H9 (cell line): ENCODE data around the gene TMEM106C. TPM values are rescaled to one million over a fixed set of nuclear protein-coding genes. Genes with fewer than 3 reads are reported as not detected.

ENCODE experiments used
- DNase-seq: peaks from one replicate; pipeline ENCODE4 v3.0.0-alpha.2; 2017
- H2AFZ ChIP-seq: one replicate; pipeline ENCODE4 v1.6.1; 2013; ENCODE audit warnings: mild to moderate bottlenecking, low read length, control low read depth, moderate library complexity
- H2AK5ac ChIP-seq: 2 replicates; pipeline ENCODE4 v1.6.1; 2013; ENCODE audit warnings: low read length, control low read depth, mixed read lengths; ENCODE audit not compliant: insufficient read length
- H2BK120ac ChIP-seq: one replicate; pipeline ENCODE4 v1.6.1; 2013; ENCODE audit warnings: low read depth, mild to moderate bottlenecking, low read length, control low read depth, inconsistent platforms; ENCODE audit not compliant: poor library complexity, severe bottlenecking
- H2BK12ac ChIP-seq: 2 replicates; pipeline ENCODE4 v1.6.1; 2013; ENCODE audit warnings: low read length, control low read depth, mixed read lengths, low read depth; ENCODE audit not compliant: insufficient read length
- H2BK15ac ChIP-seq: 2 replicates; pipeline ENCODE4 v1.6.1; 2013; ENCODE audit warnings: low read depth, low read length, control low read depth
- H2BK20ac ChIP-seq: one replicate; pipeline ENCODE4 v1.6.1; 2013; ENCODE audit warnings: low read depth, mild to moderate bottlenecking, low read length, control low read depth, inconsistent platforms; ENCODE audit not compliant: poor library complexity, severe bottlenecking
- H2BK5ac ChIP-seq: 2 replicates; pipeline ENCODE4 v1.6.1; 2013; ENCODE audit warnings: low read length, control low read depth, mixed read lengths; ENCODE audit not compliant: insufficient read length
- H3K14ac ChIP-seq: 2 replicates; pipeline ENCODE4 v1.6.1; 2013; ENCODE audit warnings: low read length, control low read depth; ENCODE audit not compliant: insufficient read depth
- H3K18ac ChIP-seq: 2 replicates; pipeline ENCODE4 v1.6.1; 2013; ENCODE audit warnings: low read depth, mild to moderate bottlenecking, mixed read lengths, low read length, control low read depth; ENCODE audit not compliant: insufficient read length
- H3K23ac ChIP-seq: 2 replicates; pipeline ENCODE4 v1.6.1; 2013; ENCODE audit warnings: low read length, control low read depth, mixed read lengths, low read depth; ENCODE audit not compliant: insufficient read length
- H3K23me2 ChIP-seq: 2 replicates; pipeline ENCODE4 v1.6.1; 2013; ENCODE audit warnings: low read depth, mild to moderate bottlenecking, mixed read lengths, low read length, control low read depth; ENCODE audit not compliant: insufficient read length, poor library complexity, severe bottlenecking
- H3K27ac ChIP-seq: 2 replicates; pipeline ENCODE4 v1.5.1; 2013; ENCODE audit warnings: low read length, control low read depth, mixed read lengths, low read depth; ENCODE audit not compliant: insufficient read length
- H3K27me3 ChIP-seq: 2 replicates; pipeline ENCODE4 v1.6.1; 2013; ENCODE audit warnings: low read length, control low read depth, inconsistent platforms; ENCODE audit not compliant: insufficient read depth
- H3K4ac ChIP-seq: 2 replicates; pipeline ENCODE4 v1.6.1; 2013; ENCODE audit warnings: low read depth, mild to moderate bottlenecking, control low read depth, inconsistent platforms, low read length, moderate library complexity
- H3K4me1 ChIP-seq: 2 replicates; pipeline ENCODE4 v1.6.1; 2013; ENCODE audit warnings: low read length, control low read depth, inconsistent platforms; ENCODE audit not compliant: insufficient read depth
- H3K4me2 ChIP-seq: 2 replicates; pipeline ENCODE4 v1.6.1; 2013; ENCODE audit warnings: low read length, control low read depth, mixed read lengths; ENCODE audit not compliant: insufficient read length, insufficient read depth
- H3K56ac ChIP-seq: 2 replicates; pipeline ENCODE4 v1.6.1; 2013; ENCODE audit warnings: low read depth, mild to moderate bottlenecking, mixed read lengths, low read length, control low read depth; ENCODE audit not compliant: insufficient read length
- H3K79me1 ChIP-seq: 2 replicates; pipeline ENCODE4 v1.6.1; 2013; ENCODE audit warnings: low read depth, mild to moderate bottlenecking, moderate library complexity, low read length, control low read depth, inconsistent platforms; ENCODE audit not compliant: insufficient read depth, poor library complexity, severe bottlenecking
- H3K79me2 ChIP-seq: 2 replicates; pipeline ENCODE4 v1.6.1; 2013; ENCODE audit warnings: low read length, control low read depth, inconsistent platforms; ENCODE audit not compliant: insufficient read depth
- H3K9ac ChIP-seq: 2 replicates; pipeline ENCODE4 v1.6.1; 2013; ENCODE audit warnings: low read length, control low read depth, mixed read lengths; ENCODE audit not compliant: insufficient read length; ENCODE audit errors: extremely low read depth
- H3K9me3 ChIP-seq: one replicate; pipeline ENCODE4 v1.6.1; 2013; ENCODE audit warnings: low read depth, low read length, inconsistent platforms; ENCODE audit not compliant: control insufficient read depth
- H3T11ph ChIP-seq: one replicate; pipeline ENCODE4 v1.6.1; 2013; ENCODE audit warnings: mild to moderate bottlenecking, low read length, control low read depth, inconsistent platforms
- H4K20me1 ChIP-seq: one replicate; pipeline ENCODE4 v1.6.1; 2013; ENCODE audit not compliant: control insufficient read depth, insufficient read length, insufficient read depth
- H4K5ac ChIP-seq: 2 replicates; pipeline ENCODE4 v1.6.1; 2013; ENCODE audit warnings: low read depth, mild to moderate bottlenecking, mixed read lengths, low read length, control low read depth; ENCODE audit not compliant: insufficient read length
- H4K8ac ChIP-seq: replicated peaks from 2 replicates; pipeline ENCODE4 v1.6.1; 2013; ENCODE audit warnings: low read length, control low read depth, mixed read lengths, low read depth; ENCODE audit not compliant: insufficient read length
- H4K91ac ChIP-seq: 2 replicates; pipeline ENCODE4 v1.6.1; 2013; ENCODE audit warnings: low read depth, mild to moderate bottlenecking, moderate library complexity, mixed read lengths, low read length, control low read depth; ENCODE audit not compliant: insufficient read length
- H3K27ac Mint-ChIP-seq, 3 experiments: 2 replicates in 2 of 3; 3 replicates in 1 of 3; pipeline ENCODE4 v1.8.0; 2020 to 2021; ENCODE audit warnings: mixed read lengths in 3 of 3, mild to moderate bottlenecking in 1 of 3, moderate library complexity in 1 of 3
- H3K27me3 Mint-ChIP-seq: 2 replicates; pipeline ENCODE4 v1.8.0; 2021; ENCODE audit warnings: low read depth, mild to moderate bottlenecking, moderate library complexity, mixed read lengths
- H3K36me3 Mint-ChIP-seq, 3 experiments: 2 replicates in 2 of 3; 3 replicates in 1 of 3; pipeline ENCODE4 v1.8.0; 2020 to 2021; ENCODE audit warnings: low read depth in 3 of 3, mixed read lengths in 3 of 3; ENCODE audit not compliant: insufficient read depth in 1 of 3
- H3K4me1 Mint-ChIP-seq, 2 experiments: 2 replicates each; pipeline ENCODE4 v1.8.0; 2020; ENCODE audit warnings: mixed read lengths in 2 of 2
- H3K4me3 Mint-ChIP-seq, 2 experiments: 2 replicates in 1 of 2; 3 replicates in 1 of 2; pipeline ENCODE4 v1.8.0; 2020 to 2021; ENCODE audit warnings: mild to moderate bottlenecking in 2 of 2, mixed read lengths in 2 of 2, moderate library complexity in 1 of 2
- H3K9me3 Mint-ChIP-seq, 2 experiments: 2 replicates in 1 of 2; 3 replicates in 1 of 2; pipeline ENCODE4 v1.8.0; 2020; ENCODE audit warnings: mild to moderate bottlenecking in 2 of 2, mixed read lengths in 2 of 2, moderate library complexity in 1 of 2
- WGBS: extraction: QIAGEN DNeasy Blood & Tissue Kit; methylation state at CpG from one replicate; pipeline ENCODE4 v1.1.7; 2013; ENCODE audit warnings: missing lambda C conversion rate, low lambda C conversion rate, mixed read lengths; ENCODE audit not compliant: insufficient read length; ENCODE audit errors: extremely low coverage; 5-methylcytosine and 5-hydroxymethylcytosine counted together
- total RNA-seq: library from RNA; stranded (reverse); gene quantifications from 2 replicates; pipeline ENCODE4 v1.2.1, GENCODE V29; 2021
- TF ChIP-seq, protein P1 (sequence below): fragments of 200-600 bp; sonication (generic); conservative IDR thresholded peaks from 3 replicates; pipeline ENCODE4 v1.8.0; 2021; ENCODE audit warnings: antibody characterized with exemption, mild to moderate bottlenecking

TMEM106C gene
- total RNA-seq, 1 experiment from 2014 or later: 43.7 TPM

DNA sequence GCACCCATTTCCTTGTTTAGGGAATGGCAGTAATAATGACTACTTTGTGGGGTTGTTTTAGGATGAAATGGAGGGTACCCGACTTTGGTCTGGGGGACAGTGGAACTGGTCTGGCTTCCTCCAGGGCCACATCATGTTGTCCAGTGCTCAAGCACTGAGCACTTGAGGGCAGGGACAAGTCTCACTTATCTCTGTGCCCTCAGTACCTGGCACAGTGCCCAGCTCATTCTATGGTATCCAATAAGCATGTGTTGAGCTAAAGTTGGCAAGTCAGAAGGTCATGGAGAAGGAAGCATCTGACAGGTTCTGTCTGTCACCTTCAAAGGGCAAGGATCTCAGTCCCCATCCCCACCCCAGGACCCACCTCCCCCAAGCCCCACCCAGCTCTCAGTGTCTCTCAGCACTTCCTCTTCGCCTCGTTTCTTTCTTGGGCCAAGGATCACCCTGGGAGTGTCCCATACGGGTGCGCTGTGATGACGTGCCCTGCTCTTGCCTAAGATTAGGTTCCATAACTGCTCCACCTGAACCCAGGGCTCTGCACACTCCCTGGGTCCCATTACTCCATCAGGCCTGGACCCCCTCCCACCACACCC, 24.3 kb upstream of the TMEM106C start:
- Histone ChIP-seq H3K9ac (no peak overlapping the region), H3K14ac (no peak overlapping the region), H3K18ac (no peak overlapping the region), H3K9me3 (no peaks in the 10 kb centered on the region), H3K4me1 (no peaks in the 10 kb centered on the region), H3K56ac (no peak overlapping the region), H2BK20ac (no peak overlapping the region), H2BK12ac (no peak overlapping the region), H3T11ph (no peak overlapping the region), H4K91ac (no peak overlapping the region), H3K4ac (no peak overlapping the region), H3K4me2 (no peak overlapping the region), H2AK5ac (no peak overlapping the region), H2BK120ac (no peak overlapping the region), H3K23ac (no peak overlapping the region), H3K23me2 (peaks cover 2% of the 10 kb centered on the region), H4K8ac (no peak overlapping the region), H3K27me3 (no peaks in the 10 kb centered on the region), H3K79me2 (no peaks in the 10 kb centered on the region), H2BK5ac (no peak overlapping the region), H4K5ac (no peak overlapping the region), H4K20me1 (no peaks in the 10 kb centered on the region), H3K79me1 (no peaks in the 10 kb centered on the region), H3K27ac (no peak overlapping the region), H2AFZ (no peak overlapping the region), H2BK15ac (no peak overlapping the region)
- Mint-ChIP-seq H3K4me1 (peaks cover 13 to 20% of the 10 kb centered on the region in 2 experiments), H3K27me3 (peaks cover 40% of the 10 kb centered on the region), H3K27ac (no peak overlapping the region), H3K9me3 (no peaks in the 10 kb centered on the region), H3K4me3 (no peak overlapping the region), H3K36me3 (no peaks in the 10 kb centered on the region)
- DNase-seq: peak; percentile 17
- no CpG with 5 or more reads among the region's 6 CpGs for WGBS
- TF ChIP-seq, protein P1, sequence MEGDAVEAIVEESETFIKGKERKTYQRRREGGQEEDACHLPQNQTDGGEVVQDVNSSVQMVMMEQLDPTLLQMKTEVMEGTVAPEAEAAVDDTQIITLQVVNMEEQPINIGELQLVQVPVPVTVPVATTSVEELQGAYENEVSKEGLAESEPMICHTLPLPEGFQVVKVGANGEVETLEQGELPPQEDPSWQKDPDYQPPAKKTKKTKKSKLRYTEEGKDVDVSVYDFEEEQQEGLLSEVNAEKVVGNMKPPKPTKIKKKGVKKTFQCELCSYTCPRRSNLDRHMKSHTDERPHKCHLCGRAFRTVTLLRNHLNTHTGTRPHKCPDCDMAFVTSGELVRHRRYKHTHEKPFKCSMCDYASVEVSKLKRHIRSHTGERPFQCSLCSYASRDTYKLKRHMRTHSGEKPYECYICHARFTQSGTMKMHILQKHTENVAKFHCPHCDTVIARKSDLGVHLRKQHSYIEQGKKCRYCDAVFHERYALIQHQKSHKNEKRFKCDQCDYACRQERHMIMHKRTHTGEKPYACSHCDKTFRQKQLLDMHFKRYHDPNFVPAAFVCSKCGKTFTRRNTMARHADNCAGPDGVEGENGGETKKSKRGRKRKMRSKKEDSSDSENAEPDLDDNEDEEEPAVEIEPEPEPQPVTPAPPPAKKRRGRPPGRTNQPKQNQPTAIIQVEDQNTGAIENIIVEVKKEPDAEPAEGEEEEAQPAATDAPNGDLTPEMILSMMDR: no peak
